T47D (cell line): Measurements from ENCODE around the gene CRAT.
"Not testable (repeated sequence)": the region's sequence is repeated elsewhere in the genome, so short reads cannot be mapped to it uniquely, and the experiment has no call there.

Experiments used
- DNase-seq, 2 experiments: peaks; one replicate each; pipeline versions ENCODE4 v3.0.0 to v3.0.0-alpha.2; 2011 to 2012; ENCODE audit warnings: low read depth in 1 of 2, low spot score in 1 of 2
- JUND ChIP-seq: IDR thresholded peaks from 2 replicates; pipeline ENCODE4 v1.6.1; 2012; ENCODE audit warnings: low read depth
- in situ Hi-C: cut with HindIII; loops from 2 replicates; pipeline ENCODE4 v1.10.0; 2016; ENCODE audit warnings: low sequenced_read_pairs, low pct_unique_long_range_greater_than_20kb

CRAT gene

GRCh38 chr9:129113645-129114304 lies 3.2 kb upstream of the CRAT start:
- TF ChIP-seq JUND: no peak
- DNase-seq: no peak
- in situ Hi-C loops: no loop called here

GRCh38 chr9:129112526-129112925 lies 1.9 kb upstream of the CRAT start:
- DNase-seq, in situ Hi-C loops: not testable (repeated sequence)

GRCh38 chr9:129111528-129112151 lies 1.0 kb upstream of the CRAT start:
- in situ Hi-C loops: no loop called here
- TF ChIP-seq JUND: no peak
- DNase-seq: peak; percentile 44 to 46

DNA sequence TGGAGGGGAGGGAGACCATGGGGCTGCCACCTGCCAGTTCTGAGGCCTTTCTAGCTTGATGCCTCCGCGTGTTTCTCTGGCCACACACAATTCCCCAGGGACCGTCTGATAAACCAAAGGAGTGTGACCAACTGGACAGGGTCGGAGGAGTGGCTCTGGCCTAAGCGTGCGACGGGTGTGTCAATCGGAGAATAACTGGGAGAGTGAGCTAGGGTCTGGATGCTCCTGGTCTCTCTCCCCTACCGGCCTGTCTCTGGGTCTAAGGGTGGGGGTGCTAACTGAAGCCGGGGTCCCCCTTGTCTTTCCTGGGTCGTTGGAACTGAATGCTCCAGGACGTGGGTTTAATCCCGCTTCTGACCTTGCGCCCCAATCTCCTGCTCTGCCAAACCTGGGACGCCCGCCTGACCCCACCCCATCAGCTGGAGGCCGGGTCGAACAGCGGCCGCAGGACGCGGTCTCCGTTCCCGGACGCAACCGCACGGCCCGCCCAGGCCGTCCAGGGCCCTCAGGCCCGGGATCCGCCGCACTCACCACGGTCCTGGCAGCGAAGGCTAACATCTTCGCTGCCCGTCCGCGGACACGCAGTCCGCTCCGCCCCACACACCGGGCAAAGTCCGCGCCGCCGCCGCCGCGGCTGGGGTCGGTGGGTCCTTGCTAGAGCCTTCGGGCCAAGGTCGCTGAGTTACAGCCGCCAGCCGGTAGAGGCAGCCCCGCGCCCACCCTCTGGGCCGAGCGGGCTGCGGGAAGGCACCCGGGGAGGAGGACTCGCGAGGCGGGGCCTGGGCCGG lies 447 bp downstream of the CRAT start:
- no peak for DNase-seq
- in situ Hi-C loops: no loop called here
- no peak for TF ChIP-seq JUND

DNA sequence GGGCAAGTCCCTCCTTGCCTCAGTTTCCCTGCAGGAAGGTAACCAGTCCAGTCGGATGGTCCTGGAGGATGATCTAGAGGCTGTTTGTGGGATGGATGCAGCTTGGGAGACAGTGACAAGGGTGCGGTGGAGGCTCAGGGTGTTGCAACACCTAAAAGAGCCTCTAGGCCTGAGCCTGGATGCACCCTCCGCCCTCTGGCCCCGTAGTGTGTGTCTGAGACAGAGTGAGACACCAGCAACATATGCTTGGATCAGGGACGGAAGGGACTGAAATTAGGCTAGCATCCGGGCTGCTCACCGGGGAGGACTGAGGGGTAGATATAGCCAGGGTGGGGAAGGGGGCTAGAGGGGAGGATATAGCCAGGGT lies 1.1 kb downstream of the CRAT start:
- peak in 1 of 2 experiments; percentile 64 for DNase-seq

GRCh38 chr9:129108805-129109536 lies 1.6 kb downstream of the CRAT start:
- no peak for TF ChIP-seq JUND
- DNase-seq: peak in 1 of 2 experiments; percentile 82
- in situ Hi-C loops: no loop called here

More for the DNA sequence above, 1.1 kb downstream of the CRAT start:
- in situ Hi-C loops: no loop called here
- TF ChIP-seq JUND: no peak

- in situ Hi-C loops: no loop called here
- TF ChIP-seq JUND: no peak
- no peak for DNase-seq
These were observed 2.3 kb downstream of the CRAT start for GRCh38 chr9:129108083-129108804.

DNA sequence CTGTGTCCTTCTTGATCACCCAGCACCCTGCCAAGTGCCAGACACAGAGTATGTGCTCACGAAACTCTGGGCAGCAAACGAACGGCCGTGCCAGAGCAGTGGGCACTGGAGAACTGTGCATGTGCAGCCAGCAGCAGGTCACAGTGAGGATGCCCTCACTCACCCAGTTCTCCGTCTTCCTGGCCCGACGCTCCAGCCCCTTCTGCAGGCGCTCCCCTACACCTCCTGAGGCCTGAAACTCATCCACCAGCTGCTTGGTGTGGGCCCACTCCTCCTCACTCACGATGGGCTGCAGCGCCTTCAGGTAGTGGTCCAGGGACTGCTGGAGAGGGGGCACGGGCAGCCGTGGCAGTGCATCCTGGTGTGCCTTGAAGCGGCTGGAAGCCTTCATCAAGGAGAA lies 2.9 kb downstream of the CRAT start:
- no peak for TF ChIP-seq JUND
- in situ Hi-C loops: no loop called here
- no peak for DNase-seq

DNA sequence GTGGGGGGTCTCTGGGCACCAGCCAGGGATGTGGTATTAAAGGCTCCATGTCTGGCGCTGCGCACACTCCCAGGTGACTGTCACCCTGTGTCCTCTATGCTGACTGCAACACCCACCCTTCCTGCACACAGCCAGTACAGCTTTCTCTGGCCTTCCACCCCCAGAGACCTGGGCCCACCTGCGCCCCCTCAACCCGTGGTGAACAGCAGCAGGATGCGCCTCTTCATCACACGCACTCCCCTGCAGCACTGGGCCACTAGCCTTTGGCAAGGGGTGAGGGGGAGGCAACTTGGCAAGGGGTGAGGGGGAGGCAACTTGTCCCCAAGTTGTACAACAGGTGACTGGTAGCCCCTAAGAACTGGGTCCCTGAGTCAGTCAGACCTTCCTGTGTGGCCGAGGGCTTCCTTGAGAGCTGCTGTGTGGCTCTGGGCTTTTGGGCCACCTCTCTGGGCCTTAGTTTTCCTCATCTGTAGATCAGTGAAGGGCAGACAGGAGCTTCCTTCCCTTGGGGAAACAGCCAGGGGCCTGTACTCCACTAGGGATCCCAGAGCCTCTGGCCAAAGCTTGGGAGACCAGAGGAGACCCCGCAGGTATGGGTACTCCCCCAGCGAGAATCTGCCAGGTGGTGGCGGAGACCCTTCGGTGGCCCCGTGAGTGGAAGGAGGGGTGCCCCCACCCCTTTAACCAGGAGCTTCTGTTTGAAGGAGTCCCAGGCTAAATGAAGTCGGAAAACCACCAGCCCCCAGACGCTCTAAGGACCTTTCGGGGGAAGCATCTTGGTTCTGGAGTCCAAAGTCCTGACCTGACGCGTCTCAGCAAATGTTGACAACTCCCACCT lies 4.5 kb downstream of the CRAT start:
- no peak for TF ChIP-seq JUND
- in situ Hi-C loops: no loop called here
- DNase-seq: no peak

DNA sequence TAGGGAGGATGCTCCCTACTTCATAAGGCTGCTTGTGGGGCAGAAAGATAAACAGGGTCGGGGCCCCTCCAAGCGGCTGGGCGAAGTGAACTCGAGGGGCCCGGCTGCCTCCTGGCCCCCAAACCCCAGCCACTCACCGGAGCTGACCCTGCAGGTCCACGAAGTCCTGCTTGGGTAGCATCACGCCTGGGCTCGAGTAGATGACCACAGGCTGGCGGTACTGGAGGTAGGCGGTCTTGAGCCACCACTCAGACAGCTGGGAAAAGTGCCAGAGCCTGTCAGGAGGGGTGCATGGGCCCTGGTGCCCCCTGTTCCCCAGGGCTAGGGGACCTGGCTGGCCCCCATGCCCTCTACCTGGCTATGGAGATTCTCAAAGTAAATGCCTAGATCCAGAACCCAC lies 6.5 kb downstream of the CRAT start:
- DNase-seq: no peak
- in situ Hi-C loops: no loop called here
- TF ChIP-seq JUND: no peak

DNA sequence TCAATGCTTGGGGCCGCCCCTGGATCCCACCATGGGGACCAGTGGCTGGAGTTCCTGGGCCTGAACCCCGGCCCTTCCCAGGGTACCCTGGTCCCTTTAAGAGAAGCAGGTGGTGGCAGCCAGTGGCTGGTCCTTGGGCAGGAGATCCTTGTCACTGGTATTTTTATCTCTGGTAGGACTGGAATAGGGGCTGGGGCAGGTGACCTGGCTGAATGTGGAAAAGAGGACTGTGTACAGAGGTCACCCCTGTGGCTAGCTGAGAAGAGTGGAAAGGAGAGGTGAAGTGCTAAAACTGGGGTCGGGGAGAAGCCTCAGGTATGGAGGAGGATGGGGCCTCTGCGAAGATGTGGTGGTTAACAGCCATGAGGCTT lies 7.0 kb downstream of the CRAT start:
- no peak for TF ChIP-seq JUND
- in situ Hi-C loops: no loop called here
- no peak for DNase-seq
